ENCODE results near the gene KLF3.

GRCh38 chr4:38678078-38678477 is 14.1 kb downstream of the KLF3 start:
- TF ChIP-seq CTCF (IDR thresholded peaks at IDR 0.05; ENCODE audit: poor library complexity): no peak
- no peak for TF ChIP-seq EZH2phosphoT487 (IDR thresholded peaks at IDR 0.05; ENCODE audit: low read depth, severe bottlenecking, unreplicated experiment)
- no peak for TF ChIP-seq EZH2 (IDR thresholded peaks at IDR 0.05; ENCODE audit: borderline replicate concordance)

All from hepatocyte (in vitro differentiated cells).